ENCODE data around the gene VAV3. TPM values are rescaled to one million over a fixed set of nuclear protein-coding genes. Genes with fewer than 3 reads are reported as not detected.

VAV3 gene
- total RNA-seq, 4 donors from 2014 or later = 117 to 239 (median 135) TPM

- 60% methylated on average over 2 of the region's 2 CpGs for WGBS
- no peak for DNase-seq (ENCODE audit: low spot score in 2 of 2)
- H3K4me1 ChIP-seq = peaks cover 33% of the 10 kb centered on the region
- TF ChIP-seq CTCF (IDR thresholded peaks at IDR 0.05) = no peak
- TF ChIP-seq EP300 (IDR thresholded peaks at IDR 0.05) = no peak
- TF ChIP-seq POLR2AphosphoS5 (IDR thresholded peaks at IDR 0.05) = no peak
- TF ChIP-seq POLR2A (IDR thresholded peaks at IDR 0.05) = no peak
- no peaks in the 10 kb centered on the region for H3K36me3 ChIP-seq
- H3K27ac ChIP-seq = no peak overlapping the region
- H3K9me3 ChIP-seq = no peaks in the 10 kb centered on the region
- H3K27me3 ChIP-seq = no peaks in the 10 kb centered on the region
- no peak overlapping the region for H3K4me3 ChIP-seq
Observed at GRCh38 chr1:107879927-107880326, 85.1 kb downstream of the VAV3 start.

DNA sequence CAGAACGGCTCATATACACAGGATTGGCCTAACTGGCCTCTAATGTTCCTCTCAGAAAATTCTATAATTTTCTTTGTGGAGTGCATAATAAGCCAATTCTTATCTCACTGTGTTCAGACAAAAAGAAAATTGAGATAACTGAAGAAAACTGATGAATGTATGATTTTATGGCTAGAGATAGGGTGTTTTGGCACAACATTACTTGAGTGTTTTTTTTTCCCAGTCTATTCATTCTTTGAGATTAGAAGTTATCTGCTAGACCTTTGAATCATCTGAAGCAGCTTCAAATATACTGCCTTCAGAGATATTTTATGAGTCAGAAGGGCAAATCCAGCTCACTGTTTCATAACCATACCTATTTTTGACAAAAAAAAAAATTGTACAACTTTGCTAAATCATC, 85.6 kb downstream of the VAV3 start:
- TF ChIP-seq CTCF (IDR thresholded peaks at IDR 0.05) (no peak), EP300 (IDR thresholded peaks at IDR 0.05) (no peak), POLR2AphosphoS5 (IDR thresholded peaks at IDR 0.05) (no peak), POLR2A (IDR thresholded peaks at IDR 0.05) (no peak)
- DNase-seq (ENCODE audit: low spot score in 2 of 2) = no peak
- Histone ChIP-seq H3K27me3 (no peaks in the 10 kb centered on the region), H3K36me3 (no peaks in the 10 kb centered on the region), H3K27ac (no peak overlapping the region), H3K4me3 (no peak overlapping the region), H3K4me1 (peaks cover 33% of the 10 kb centered on the region), H3K9me3 (no peaks in the 10 kb centered on the region)
- WGBS = 67% methylated on average over 1 of the region's 1 CpG

DNA sequence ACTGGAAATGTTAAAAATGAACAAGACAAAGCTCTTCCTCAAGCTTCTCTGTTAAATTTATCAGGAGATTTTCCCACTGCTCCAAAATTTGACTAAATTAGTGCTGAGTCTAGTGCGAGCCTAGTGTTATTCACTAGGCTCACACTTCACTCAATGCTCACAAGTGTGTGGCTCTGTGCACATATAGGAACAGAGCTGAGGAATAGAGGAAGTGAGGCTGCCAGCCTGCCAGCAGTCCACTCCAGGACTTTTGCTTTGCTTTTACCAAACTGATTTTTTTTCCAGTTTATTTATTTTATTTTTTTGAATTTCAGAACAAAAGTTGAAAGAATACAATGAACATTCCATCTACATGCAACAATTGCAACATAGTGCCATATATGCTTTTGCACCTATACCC, 87.2 kb downstream of the VAV3 start:
- TF ChIP-seq POLR2AphosphoS5 (IDR thresholded peaks at IDR 0.05) (no peak), POLR2A (IDR thresholded peaks at IDR 0.05) (no peak), EP300 (IDR thresholded peaks at IDR 0.05) (no peak), CTCF (IDR thresholded peaks at IDR 0.05) (no peak)

GRCh38 chr1:107877092-107877491, 87.9 kb downstream of the VAV3 start:
- 10% methylated on average over 2 of the region's 2 CpGs for WGBS

More for the DNA sequence above, 87.2 kb downstream of the VAV3 start:
- 90% methylated on average over 1 of the region's 1 CpG for WGBS
- Histone ChIP-seq H3K36me3 (no peaks in the 10 kb centered on the region), H3K27me3 (no peaks in the 10 kb centered on the region), H3K9me3 (no peaks in the 10 kb centered on the region), H3K4me3 (no peak overlapping the region), H3K27ac (no peak overlapping the region), H3K4me1 (peaks cover 33% of the 10 kb centered on the region)
- no peak for DNase-seq (ENCODE audit: low spot score in 2 of 2)

GRCh38 chr1:107875689-107876088, 89.3 kb downstream of the VAV3 start:
- no peak for TF ChIP-seq EP300 (IDR thresholded peaks at IDR 0.05)
- 85% methylated on average over 1 of the region's 1 CpG for WGBS
- DNase-seq (ENCODE audit: low spot score in 2 of 2) = no peak
- Histone ChIP-seq H3K9me3 (no peaks in the 10 kb centered on the region), H3K27ac (no peak overlapping the region), H3K27me3 (no peaks in the 10 kb centered on the region), H3K4me3 (no peak overlapping the region), H3K4me1 (peaks cover 33% of the 10 kb centered on the region), H3K36me3 (no peaks in the 10 kb centered on the region)

More at GRCh38 chr1:107877092-107877491, 87.9 kb downstream of the VAV3 start:
- H3K9me3 ChIP-seq = no peaks in the 10 kb centered on the region
- no peaks in the 10 kb centered on the region for H3K27me3 ChIP-seq
- DNase-seq (ENCODE audit: low spot score in 2 of 2) = no peak
- no peak overlapping the region for H3K27ac ChIP-seq
- H3K36me3 ChIP-seq = no peaks in the 10 kb centered on the region
- TF ChIP-seq CTCF (IDR thresholded peaks at IDR 0.05) (no peak), POLR2AphosphoS5 (IDR thresholded peaks at IDR 0.05) (peak in 2 of 3 donors; percentile 30 to 38)
- H3K4me1 ChIP-seq = peaks cover 33% of the 10 kb centered on the region
- no peak overlapping the region for H3K4me3 ChIP-seq

DNA sequence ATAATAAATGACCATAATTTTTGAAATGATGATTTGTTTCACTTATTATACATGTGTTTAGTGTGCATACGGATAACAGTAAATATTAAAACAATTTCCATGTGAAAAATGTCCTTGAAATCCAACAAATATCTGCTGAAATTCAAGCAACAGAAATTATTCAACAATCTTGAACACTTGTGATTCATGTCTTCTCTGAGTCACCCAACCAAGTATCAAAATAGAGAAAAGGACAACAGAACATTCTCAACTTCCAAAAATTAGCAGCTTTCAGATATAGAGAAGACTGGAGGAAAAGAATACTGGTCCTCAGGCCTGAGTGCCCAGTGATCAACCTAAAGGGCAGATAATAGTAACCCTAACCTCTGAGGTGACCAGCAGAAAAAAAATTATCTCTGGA, 90.8 kb downstream of the VAV3 start:
- H3K4me1 ChIP-seq = peaks cover 25% of the 10 kb centered on the region
- no peak for DNase-seq (ENCODE audit: low spot score in 2 of 2)
- H3K36me3 ChIP-seq = no peaks in the 10 kb centered on the region
- no peaks in the 10 kb centered on the region for H3K9me3 ChIP-seq
- no peaks in the 10 kb centered on the region for H3K27me3 ChIP-seq
- no peak overlapping the region for H3K4me3 ChIP-seq
- 84% methylated on average over 1 of the region's 1 CpG for WGBS
- TF ChIP-seq POLR2A (IDR thresholded peaks at IDR 0.05) (no peak), EP300 (IDR thresholded peaks at IDR 0.05) (no peak), POLR2AphosphoS5 (IDR thresholded peaks at IDR 0.05) (no peak), CTCF (IDR thresholded peaks at IDR 0.05) (no peak)
- H3K27ac ChIP-seq = no peak overlapping the region
